IMR-90 (cell line): ENCODE results near the gene SV2C. TPM values are rescaled to one million over a fixed set of nuclear protein-coding genes. Genes with fewer than 3 reads are reported as not detected.

Experiments
- ATAC-seq: fragments of 200-7000 bp; cut with Tn5 transposase; 2 replicates; pipeline ENCODE4 v1.9.1; 2020; ENCODE audit warnings: low read depth, mild to moderate bottlenecking, moderate library complexity
- BruUV-seq: library from RNA; stranded (reverse); fragments of 400-500 nt; replicated peaks from 2 replicates; lab custom pipeline; 2021; lab: Mats Ljungman, UMichigan
- CTCF ChIA-PET: fragments of 300-600 bp; formaldehyde crosslinking; extraction: SDS; loops from one replicate; lab custom pipeline; 2021; ENCODE audit warnings: antibody characterized with exemption; lab: Yijun Ruan, JAX
- POLR2A ChIA-PET: fragments of 300-600 bp; sonication (Branson Sonifier 250); formaldehyde crosslinking; loops from one replicate; lab custom pipeline; 2022; ENCODE audit warnings: antibody characterized with exemption; ENCODE audit not compliant: unreplicated experiment; lab: Charles Lee
- DNase-seq: peaks from one replicate; pipeline ENCODE4 v3.0.0; 2013
- H2AFZ ChIP-seq: replicated peaks from 2 replicates; pipeline ENCODE3; 2013; ENCODE audit warnings: low read length, mild to moderate bottlenecking; ENCODE audit not compliant: poor library complexity
- H2AK5ac ChIP-seq: 2 replicates; pipeline ENCODE4 v1.6.1; 2013; ENCODE audit warnings: low read depth, low read length, inconsistent platforms
- H2AK9ac ChIP-seq: replicated peaks from 2 replicates; pipeline ENCODE3; 2013; ENCODE audit warnings: mild to moderate bottlenecking, low read depth, low read length, moderate library complexity; ENCODE audit not compliant: poor library complexity
- H2BK120ac ChIP-seq: 2 replicates; pipeline ENCODE4 v1.6.1; 2013; ENCODE audit warnings: low read depth, low read length, inconsistent platforms
- H2BK15ac ChIP-seq: 3 replicates; pipeline ENCODE4 v1.6.1; 2013; ENCODE audit warnings: low read depth, low read length, inconsistent platforms
- H2BK20ac ChIP-seq: 2 replicates; pipeline ENCODE4 v1.6.1; 2013; ENCODE audit warnings: low read depth, mild to moderate bottlenecking, inconsistent platforms, low read length, moderate library complexity
- H2BK5ac ChIP-seq: 2 replicates; pipeline ENCODE4 v1.6.1; 2013; ENCODE audit warnings: mild to moderate bottlenecking, low read depth, low read length, inconsistent platforms; ENCODE audit not compliant: poor library complexity, severe bottlenecking
- H3K14ac ChIP-seq: replicated peaks from 2 replicates; pipeline ENCODE4 v1.6.1; 2013; ENCODE audit warnings: low read depth, low read length, inconsistent platforms
- H3K18ac ChIP-seq: 2 replicates; pipeline ENCODE4 v1.6.1; 2013; ENCODE audit warnings: low read depth, low read length, control low read depth
- H3K23ac ChIP-seq: 2 replicates; pipeline ENCODE4 v1.6.1; 2013; ENCODE audit warnings: low read depth, low read length, inconsistent platforms
- H3K27ac ChIP-seq: 2 replicates; pipeline ENCODE4 v1.5.1; 2013; ENCODE audit warnings: mild to moderate bottlenecking, control low read depth, low read length; ENCODE audit not compliant: insufficient read depth
- H3K27me3 ChIP-seq: 2 replicates; pipeline ENCODE4 v1.6.1; 2013; ENCODE audit warnings: low read length; ENCODE audit not compliant: control insufficient read depth, insufficient read depth
- H3K36me3 ChIP-seq: 2 replicates; pipeline ENCODE4 v1.6.1; 2013; ENCODE audit warnings: low read length, mixed read lengths; ENCODE audit not compliant: control insufficient read depth, insufficient read depth
- H3K4ac ChIP-seq: 2 replicates; pipeline ENCODE4 v1.6.1; 2013; ENCODE audit warnings: low read depth, low read length, inconsistent platforms
- H3K4me1 ChIP-seq: 2 replicates; pipeline ENCODE4 v1.6.1; 2013; ENCODE audit warnings: low read length, mixed read lengths; ENCODE audit not compliant: control insufficient read depth, insufficient read depth
- H3K4me2 ChIP-seq: 2 replicates; pipeline ENCODE4 v1.6.1; 2013; ENCODE audit warnings: low read depth, mild to moderate bottlenecking, control low read depth, low read length, moderate library complexity
- H3K4me3 ChIP-seq: 2 replicates; pipeline ENCODE4 v1.5.1; 2013; ENCODE audit warnings: low read depth, mild to moderate bottlenecking, control low read depth, low read length, moderate library complexity; ENCODE audit not compliant: insufficient read depth
- H3K56ac ChIP-seq: 2 replicates; pipeline ENCODE4 v1.6.1; 2013; ENCODE audit warnings: low read length, inconsistent platforms; ENCODE audit not compliant: insufficient read depth; ENCODE audit errors: extremely low read depth
- H3K79me1 ChIP-seq, 2 experiments: 2 replicates each; pipeline ENCODE4 v1.6.1; 2013; ENCODE audit warnings: low read length in 2 of 2, inconsistent platforms in 1 of 2, low read depth in 1 of 2
- H3K9ac ChIP-seq: 2 replicates; pipeline ENCODE4 v1.6.1; 2013; ENCODE audit warnings: low read depth, low read length, control low read depth
- H3K9me1 ChIP-seq: 2 replicates; pipeline ENCODE4 v1.6.1; 2013; ENCODE audit warnings: low read length, inconsistent platforms; ENCODE audit not compliant: insufficient read depth
- H3K9me3 ChIP-seq: 2 replicates; pipeline ENCODE4 v1.6.1; 2013; ENCODE audit warnings: low read length; ENCODE audit not compliant: control insufficient read depth, insufficient read depth
- H4K20me1 ChIP-seq: 2 replicates; pipeline ENCODE4 v1.6.1; 2013; ENCODE audit warnings: low read length, inconsistent platforms; ENCODE audit not compliant: insufficient read depth
- H4K5ac ChIP-seq: 2 replicates; pipeline ENCODE4 v1.6.1; 2013; ENCODE audit warnings: mild to moderate bottlenecking, low read depth, low read length, control low read depth
- H4K8ac ChIP-seq, 2 experiments: 2 replicates each; pipeline ENCODE4 v1.6.1; 2013; ENCODE audit warnings: low read depth in 2 of 2, low read length in 2 of 2, control low read depth in 1 of 2, inconsistent platforms in 1 of 2
- H4K91ac ChIP-seq: 2 replicates; pipeline ENCODE4 v1.6.1; 2013; ENCODE audit warnings: low read depth, low read length, inconsistent platforms; ENCODE audit not compliant: insufficient read depth
- CHD1 ChIP-seq: IDR thresholded peaks from 2 replicates; pipeline ENCODE4 v1.6.1; 2012; ENCODE audit warnings: low read depth, low read length, improper control_type of control experiment
- FOS ChIP-seq: fragments of 150-350 bp; IDR thresholded peaks from 2 replicates; pipeline ENCODE4 v1.6.1; 2016; ENCODE audit warnings: low read depth, low read length
- RAD21 ChIP-seq: IDR thresholded peaks from 2 replicates; pipeline ENCODE4 v1.6.1; 2012; ENCODE audit warnings: low read length, improper control_type of control experiment
- USF2 ChIP-seq: fragments of 150-350 bp; IDR thresholded peaks from 2 replicates; pipeline ENCODE4 v1.6.1; 2017; ENCODE audit warnings: mild to moderate bottlenecking, antibody characterized with exemption, low read length, low read depth
- WGBS, 2 experiments: methylation state at CpG; one replicate each; pipeline versions ENCODE4 v1.1.5 to v1.1.7; 2013; ENCODE audit warnings: missing lambda C conversion rate in 2 of 2; ENCODE audit not compliant: insufficient read length in 1 of 2; ENCODE audit errors: extremely low coverage in 2 of 2; 5-methylcytosine and 5-hydroxymethylcytosine counted together
- dilution Hi-C: fragments of 300-500 bp; cut with HindIII; formaldehyde crosslinking; loops from one replicate; pipeline ENCODE4 v1.14.3; 2018; ENCODE audit warnings: low sequenced_read_pairs; ENCODE audit not compliant: unreplicated experiment
- in situ Hi-C: fragments of 300-500 bp; cut with MboI; formaldehyde crosslinking; loops from 3 replicates; pipeline ENCODE4 v1.14.3; 2019; ENCODE audit warnings: low sequenced_read_pairs, inconsistent platforms, mixed read lengths
- intact Hi-C: fragments of 100-400 bp; cut with micrococcal nuclease; formaldehyde crosslinking; loops from 2 replicates; pipeline ENCODE4 v1.10.0; 2022
- polyA plus RNA-seq, 3 experiments: library from polyadenylated mRNA; depleted of rRNA; stranded (reverse); fragments of >200 nt; gene quantifications; 2 replicates each; pipeline ENCODE4 v1.2.3, GENCODE V29; 2012; ENCODE audit warnings: low replicate concordance in 1 of 3
- total RNA-seq: library from RNA; depleted of rRNA; stranded (reverse); fragments of >200 nt; gene quantifications from 2 replicates; pipeline ENCODE4 v1.2.3, GENCODE V29; 2012
- TF ChIP-seq, protein P1 (sequence below): conservative IDR thresholded peaks from 2 replicates; pipeline ENCODE4 v1.5.1; 2012; ENCODE audit warnings: mild to moderate bottlenecking, low read depth, low read length, improper control_type of control experiment

Gene SV2C
- total and polyA plus RNA-seq, 2 of the 4 experiments (the other 2 are of a cell fraction), result not detected

GRCh38 chr5:76154009-76154690 is 71.0 kb downstream of the SV2C start:
- Histone ChIP-seq H3K9me1 (no peaks in the 10 kb centered on the region), H3K56ac (no peak overlapping the region), H2AK5ac (no peak overlapping the region), H3K4ac (no peak overlapping the region), H3K14ac (no peak overlapping the region), H2BK120ac (no peak overlapping the region), H3K18ac (no peak overlapping the region), H3K79me1 (no peaks in the 10 kb centered on the region), H4K5ac (no peak overlapping the region), H3K27me3 (no peaks in the 10 kb centered on the region), H2AK9ac (no peak overlapping the region), H2BK5ac (no peak overlapping the region), H4K91ac (no peak overlapping the region), H4K8ac (no peak overlapping the region), H3K4me3 (no peak overlapping the region), H3K4me1 (no peaks in the 10 kb centered on the region), H3K23ac (no peak overlapping the region), H4K20me1 (no peaks in the 10 kb centered on the region), H3K27ac (no peak overlapping the region), H3K36me3 (no peaks in the 10 kb centered on the region), H3K4me2 (no peak overlapping the region), H2BK15ac (no peak overlapping the region), H3K9me3 (no peaks in the 10 kb centered on the region), H2AFZ (no peak overlapping the region), H3K9ac (no peak overlapping the region), H2BK20ac (no peak overlapping the region)
- TF ChIP-seq RAD21 (no peak), FOS (no peak), USF2 (no peak), CHD1 (no peak)
- TF ChIP-seq, protein P1, sequence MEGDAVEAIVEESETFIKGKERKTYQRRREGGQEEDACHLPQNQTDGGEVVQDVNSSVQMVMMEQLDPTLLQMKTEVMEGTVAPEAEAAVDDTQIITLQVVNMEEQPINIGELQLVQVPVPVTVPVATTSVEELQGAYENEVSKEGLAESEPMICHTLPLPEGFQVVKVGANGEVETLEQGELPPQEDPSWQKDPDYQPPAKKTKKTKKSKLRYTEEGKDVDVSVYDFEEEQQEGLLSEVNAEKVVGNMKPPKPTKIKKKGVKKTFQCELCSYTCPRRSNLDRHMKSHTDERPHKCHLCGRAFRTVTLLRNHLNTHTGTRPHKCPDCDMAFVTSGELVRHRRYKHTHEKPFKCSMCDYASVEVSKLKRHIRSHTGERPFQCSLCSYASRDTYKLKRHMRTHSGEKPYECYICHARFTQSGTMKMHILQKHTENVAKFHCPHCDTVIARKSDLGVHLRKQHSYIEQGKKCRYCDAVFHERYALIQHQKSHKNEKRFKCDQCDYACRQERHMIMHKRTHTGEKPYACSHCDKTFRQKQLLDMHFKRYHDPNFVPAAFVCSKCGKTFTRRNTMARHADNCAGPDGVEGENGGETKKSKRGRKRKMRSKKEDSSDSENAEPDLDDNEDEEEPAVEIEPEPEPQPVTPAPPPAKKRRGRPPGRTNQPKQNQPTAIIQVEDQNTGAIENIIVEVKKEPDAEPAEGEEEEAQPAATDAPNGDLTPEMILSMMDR, result no peak
- ATAC-seq (no peak), DNase-seq (no peak)
- no TSS peak for BruUV-seq
- no CpG with 5 or more reads among the region's 3 CpGs for WGBS, 2 experiments
- CTCF ChIA-PET, result interaction anchor here (0.6 kb wide), 1 partner anchor 9 kb away, joined by 3 read pairs; no protein-coding TSS in a partner anchor
- intact Hi-C loops, result no loop called here
- POLR2A ChIA-PET, result no interaction called here
- in situ Hi-C loops, result no loop called here
- dilution Hi-C loops, result no loop called here
